Astrocyte (in vitro differentiated cells and primary cell): ENCODE measurements around the gene ARFGEF2. TPM values are rescaled to one million over a fixed set of nuclear protein-coding genes. Genes with fewer than 3 reads are reported as not detected.

Experiments
- DNase-seq: peaks from one replicate; pipeline ENCODE4 v3.0.0-alpha.2; 2010; ENCODE audit warnings: low read depth
- FAIRE-seq: peaks from 2 replicates; lab custom pipeline; 2011; peaks lifted over from hg19 to GRCh38; lab: Jason Lieb, UNC
- H2AFZ ChIP-seq: 2 replicates; pipeline ENCODE4 v1.6.0; 2012; ENCODE audit warnings: low read depth, low read length, inconsistent platforms
- H3K27ac ChIP-seq: 2 replicates; pipeline ENCODE4 v1.5.1; 2011; ENCODE audit warnings: low read depth, low read length, inconsistent platforms
- H3K27me3 ChIP-seq: 2 replicates; pipeline ENCODE4 v1.6.0; 2011; ENCODE audit warnings: low read length, inconsistent platforms; ENCODE audit not compliant: insufficient read depth
- H3K36me3 ChIP-seq: 2 replicates; pipeline ENCODE4 v1.5.1; 2011; ENCODE audit warnings: low read length, inconsistent platforms; ENCODE audit not compliant: insufficient read depth
- H3K4me1 ChIP-seq: 2 replicates; pipeline ENCODE4 v1.5.1; 2011; ENCODE audit warnings: low read length, inconsistent platforms; ENCODE audit not compliant: insufficient read depth
- H3K4me2 ChIP-seq: 2 replicates; pipeline ENCODE4 v1.6.0; 2012; ENCODE audit warnings: low read length, inconsistent platforms
- H3K4me3 ChIP-seq: 2 replicates; pipeline ENCODE4 v1.5.1; 2011; ENCODE audit warnings: low read depth, mild to moderate bottlenecking, low read length, inconsistent platforms; ENCODE audit not compliant: insufficient read depth
- H3K79me2 ChIP-seq: 2 replicates; pipeline ENCODE4 v1.6.0; 2012; ENCODE audit warnings: mild to moderate bottlenecking, low read length, inconsistent platforms; ENCODE audit not compliant: insufficient read depth
- H3K9ac ChIP-seq: 2 replicates; pipeline ENCODE4 v1.6.0; 2012; ENCODE audit warnings: mild to moderate bottlenecking, low read length, inconsistent platforms
- H3K9me3 ChIP-seq: 2 replicates; pipeline ENCODE4 v1.5.1; 2012; ENCODE audit warnings: low read depth, mild to moderate bottlenecking, low read length, inconsistent platforms; ENCODE audit not compliant: insufficient read depth
- H4K20me1 ChIP-seq: 2 replicates; pipeline ENCODE4 v1.6.0; 2012; ENCODE audit warnings: low read length, inconsistent platforms; ENCODE audit not compliant: insufficient read depth
- H3K27ac Mint-ChIP-seq: one replicate; pipeline ENCODE4 v1.8.0; 2021; ENCODE audit warnings: mild to moderate bottlenecking, mixed read lengths; ENCODE audit not compliant: unreplicated experiment
- H3K27me3 Mint-ChIP-seq: one replicate; pipeline ENCODE4 v1.8.0; 2021; ENCODE audit warnings: low read depth, mixed read lengths; ENCODE audit not compliant: unreplicated experiment
- H3K36me3 Mint-ChIP-seq: one replicate; pipeline ENCODE4 v1.8.0; 2021; ENCODE audit warnings: low read depth, mixed read lengths; ENCODE audit not compliant: unreplicated experiment
- H3K4me1 Mint-ChIP-seq: one replicate; pipeline ENCODE4 v1.8.0; 2021; ENCODE audit warnings: low read depth, mixed read lengths; ENCODE audit not compliant: unreplicated experiment
- H3K4me3 Mint-ChIP-seq: one replicate; pipeline ENCODE4 v1.8.0; 2021; ENCODE audit warnings: mild to moderate bottlenecking, moderate library complexity, mixed read lengths; ENCODE audit not compliant: unreplicated experiment
- H3K9me3 Mint-ChIP-seq: one replicate; pipeline ENCODE4 v1.8.0; 2021; ENCODE audit warnings: mild to moderate bottlenecking, mixed read lengths; ENCODE audit not compliant: unreplicated experiment
- CTCF ChIP-seq: IDR thresholded peaks from 2 replicates; pipeline ENCODE4 v1.5.1; 2011; ENCODE audit warnings: low read depth, mild to moderate bottlenecking, inconsistent platforms, low read length, moderate library complexity; ENCODE audit not compliant: insufficient read depth
- EZH2 ChIP-seq: IDR thresholded peaks from 2 replicates; pipeline ENCODE4 v1.6.1; 2012; ENCODE audit warnings: mild to moderate bottlenecking, low read length, inconsistent platforms; ENCODE audit not compliant: insufficient read depth
- total RNA-seq: library from RNA; stranded (reverse); gene quantifications from 2 replicates; pipeline ENCODE4 v1.2.1, GENCODE V29; 2021

ARFGEF2 gene
- total RNA-seq, 1 donor from 2014 or later, result 28.2 TPM

GRCh38 chr20:48951646-48952045 is 30.1 kb downstream of the ARFGEF2 start:
- Mint-ChIP-seq H3K9me3 (no peaks in the 10 kb centered on the region), H3K27me3 (no peaks in the 10 kb centered on the region), H3K4me3 (no peak overlapping the region), H3K27ac (no peak overlapping the region), H3K4me1 (no peaks in the 10 kb centered on the region), H3K36me3 (peaks cover 14% of the 10 kb centered on the region)
- Histone ChIP-seq H3K4me2 (no peak overlapping the region), H3K27ac (no peak overlapping the region), H3K4me1 (no peaks in the 10 kb centered on the region), H3K27me3 (no peaks in the 10 kb centered on the region), H3K79me2 (no peaks in the 10 kb centered on the region), H3K36me3 (peaks cover 30% of the 10 kb centered on the region), H3K9ac (no peak overlapping the region), H4K20me1 (peaks cover 22% of the 10 kb centered on the region), H3K9me3 (no peaks in the 10 kb centered on the region), H3K4me3 (no peak overlapping the region), H2AFZ (no peak overlapping the region)
- FAIRE-seq, result no peak
- TF ChIP-seq CTCF (no peak), EZH2 (no peak)
- DNase-seq, result no peak

- Histone ChIP-seq H3K4me3 (no peak overlapping the region), H3K27me3 (no peaks in the 10 kb centered on the region), H3K9ac (no peak overlapping the region), H4K20me1 (peaks cover 22% of the 10 kb centered on the region), H3K4me1 (no peaks in the 10 kb centered on the region), H3K9me3 (no peaks in the 10 kb centered on the region), H3K79me2 (no peaks in the 10 kb centered on the region), H3K36me3 (peaks cover 33% of the 10 kb centered on the region), H3K4me2 (no peak overlapping the region), H2AFZ (no peak overlapping the region), H3K27ac (no peak overlapping the region)
- no peaks in the 10 kb centered on the region for H3K27me3 Mint-ChIP-seq
- DNase-seq (no peak), FAIRE-seq (no peak)
- H3K36me3 Mint-ChIP-seq, result peaks cover 20% of the 10 kb centered on the region
- H3K9me3 Mint-ChIP-seq, result no peaks in the 10 kb centered on the region
- H3K27ac Mint-ChIP-seq, result no peak overlapping the region
- H3K4me1 Mint-ChIP-seq, result peaks cover 8% of the 10 kb centered on the region
- TF ChIP-seq EZH2 (no peak), CTCF (no peak)
- H3K4me3 Mint-ChIP-seq, result no peak overlapping the region
Observed at GRCh38 chr20:48952656-48953055, 31.1 kb downstream of the ARFGEF2 start.

GRCh38 chr20:48953653-48954052 is 32.1 kb downstream of the ARFGEF2 start:
- Histone ChIP-seq H3K4me1 (no peaks in the 10 kb centered on the region), H3K4me3 (no peak overlapping the region), H3K79me2 (no peaks in the 10 kb centered on the region), H3K27me3 (no peaks in the 10 kb centered on the region), H3K4me2 (no peak overlapping the region), H2AFZ (no peak overlapping the region), H3K9me3 (no peaks in the 10 kb centered on the region), H3K36me3 (peaks cover 33% of the 10 kb centered on the region), H3K9ac (no peak overlapping the region), H3K27ac (no peak overlapping the region), H4K20me1 (peaks cover 17% of the 10 kb centered on the region)
- Mint-ChIP-seq H3K36me3 (peaks cover 20% of the 10 kb centered on the region), H3K4me1 (peaks cover 9% of the 10 kb centered on the region), H3K27ac (no peak overlapping the region), H3K9me3 (no peaks in the 10 kb centered on the region), H3K27me3 (no peaks in the 10 kb centered on the region), H3K4me3 (no peak overlapping the region)
- DNase-seq (no peak), FAIRE-seq (no peak)
- TF ChIP-seq CTCF (no peak), EZH2 (no peak)
